Pons (tissue), 1 donor: Measurements from ENCODE around the gene ANO3.
"Not testable (repeated sequence)": the region's sequence is repeated elsewhere in the genome, so short reads cannot be mapped to it uniquely, and the experiment has no call there.

Experiments used
- DNase-seq: peaks from one replicate; pipeline ENCODE4 v3.0.0-alpha.2; 2016; ENCODE audit warnings: low spot score

The ANO3 gene

GRCh38 chr11:26626346-26626745, 294.4 kb downstream of the ANO3 start:
- no peak for DNase-seq

GRCh38 chr11:26632691-26633159, 300.8 kb downstream of the ANO3 start:
- no peak for DNase-seq

GRCh38 chr11:26643314-26643713, 311.4 kb downstream of the ANO3 start:
- not testable (repeated sequence) for DNase-seq

GRCh38 chr11:26649884-26650283, 318.0 kb downstream of the ANO3 start:
- DNase-seq: peak; percentile 80

GRCh38 chr11:26651916-26652315, 320.0 kb downstream of the ANO3 start:
- DNase-seq: no peak

- DNase-seq: no peak
These were observed 323.4 kb downstream of the ANO3 start for GRCh38 chr11:26655287-26655686.

GRCh38 chr11:26662916-26663315, 331.0 kb downstream of the ANO3 start:
- DNase-seq: no peak

DNA sequence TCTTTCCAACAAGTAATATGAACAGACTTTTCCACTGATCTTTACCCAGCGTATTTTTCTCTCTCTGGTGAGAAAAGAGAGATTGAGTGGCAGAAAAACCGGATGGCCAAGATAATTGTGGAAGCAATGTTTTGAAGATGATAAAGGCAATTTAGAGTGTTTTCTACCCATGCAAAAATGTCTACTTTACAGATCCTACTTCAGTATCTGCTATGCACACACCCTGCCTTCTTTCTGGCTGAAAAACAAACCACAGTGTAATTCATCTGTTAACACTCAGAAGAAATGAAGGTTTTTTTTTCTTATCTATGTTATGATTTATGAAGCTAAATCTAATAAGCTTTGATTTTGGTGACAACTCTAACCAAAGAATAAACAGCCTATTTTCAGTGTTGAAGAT, 333.1 kb downstream of the ANO3 start:
- no peak for DNase-seq

DNA sequence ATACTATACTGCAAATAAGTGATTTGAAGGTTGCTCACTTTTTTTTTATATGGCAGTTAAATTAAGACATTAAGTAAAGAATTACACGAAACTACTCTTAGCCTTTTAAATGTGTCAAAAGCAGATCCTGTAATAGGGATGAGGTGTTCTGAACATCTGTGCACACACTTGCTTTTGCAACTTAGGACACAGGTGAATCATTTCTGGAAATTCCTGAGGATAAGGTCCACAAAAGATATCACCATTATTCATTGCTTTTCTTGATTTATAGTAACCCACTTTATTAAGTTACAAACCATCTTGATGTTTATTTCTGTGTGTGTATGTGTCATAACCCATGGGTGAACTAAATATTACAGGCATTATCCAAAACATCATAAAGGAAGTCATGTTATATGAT, 334.0 kb downstream of the ANO3 start:
- no peak for DNase-seq

- DNase-seq: no peak
These were observed 343.5 kb downstream of the ANO3 start for GRCh38 chr11:26675233-26675928.

DNA sequence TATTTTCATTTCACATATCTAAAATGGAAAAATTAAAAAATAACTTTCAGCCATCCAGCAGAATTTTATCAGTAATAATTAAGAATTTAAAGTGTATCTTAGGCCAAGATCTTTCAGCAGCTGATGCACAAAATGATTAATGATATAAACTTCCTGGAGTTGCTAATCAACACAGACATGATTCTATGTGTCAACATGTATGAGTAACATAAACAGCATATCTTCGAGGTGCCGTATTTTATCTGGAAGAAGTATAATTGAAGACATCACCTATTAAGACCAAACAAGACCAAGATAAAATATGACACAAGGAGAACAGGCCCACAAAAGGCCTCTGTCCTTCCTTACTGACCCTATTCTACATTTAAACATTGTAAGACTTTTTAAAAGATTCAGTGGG, 344.7 kb downstream of the ANO3 start:
- DNase-seq: no peak

- no peak for DNase-seq
These were observed 345.6 kb downstream of the ANO3 start for GRCh38 chr11:26677566-26677965.

DNA sequence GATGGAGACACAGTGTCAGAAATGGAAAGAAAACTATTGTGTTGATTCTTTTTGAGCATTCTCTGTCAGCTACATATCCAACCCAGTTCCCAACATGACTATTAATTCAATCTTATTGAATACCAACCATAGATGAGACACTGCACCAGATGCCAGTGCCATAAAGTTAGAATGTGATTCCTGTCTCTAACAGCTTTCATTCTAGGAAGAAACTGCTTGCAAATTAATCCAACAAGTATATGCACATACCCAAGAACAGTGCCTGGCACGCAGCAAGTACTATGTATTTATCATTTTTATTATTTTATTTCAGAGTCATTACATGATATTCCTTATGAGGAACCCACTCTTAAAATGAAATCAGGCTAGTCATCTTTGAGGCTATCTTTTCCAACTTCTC, 355.4 kb downstream of the ANO3 start:
- no peak for DNase-seq

- no peak for DNase-seq
These were observed 356.8 kb downstream of the ANO3 start for GRCh38 chr11:26688701-26689100.

GRCh38 chr11:26696330-26696729, 364.4 kb downstream of the ANO3 start:
- no peak for DNase-seq

GRCh38 chr11:26698224-26698623, 366.3 kb downstream of the ANO3 start:
- DNase-seq: no peak

DNA sequence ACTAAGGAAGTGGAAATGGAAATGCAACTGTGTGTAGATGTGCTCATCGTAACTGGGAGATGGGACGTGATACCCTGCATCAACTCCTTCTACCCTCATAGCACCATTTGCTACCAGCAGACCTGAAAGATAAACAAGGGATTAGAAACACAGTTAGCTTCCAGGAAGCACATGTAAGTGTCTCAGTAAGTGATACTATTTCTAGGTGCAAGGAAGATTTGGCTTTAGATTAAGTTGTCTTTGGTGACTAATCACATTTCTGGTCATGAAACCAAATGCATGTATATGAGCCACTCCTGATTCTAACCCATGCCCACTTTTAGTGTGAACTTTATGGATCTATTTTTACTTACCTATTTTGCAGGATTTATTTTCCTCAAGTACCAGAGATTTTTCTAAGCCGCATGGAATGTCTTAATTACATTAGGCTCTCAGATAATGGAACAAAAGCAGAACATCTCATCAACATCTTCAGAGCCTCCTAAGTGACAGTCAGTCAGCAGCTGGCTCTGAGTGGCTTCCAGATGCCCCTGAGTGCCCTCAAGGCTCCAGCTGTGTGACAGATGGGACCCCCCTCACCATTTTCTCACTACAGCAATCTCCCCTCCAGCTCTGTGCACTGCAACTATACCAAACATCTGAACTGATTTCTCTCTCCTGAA, 368.8 kb downstream of the ANO3 start:
- DNase-seq: no peak

DNA sequence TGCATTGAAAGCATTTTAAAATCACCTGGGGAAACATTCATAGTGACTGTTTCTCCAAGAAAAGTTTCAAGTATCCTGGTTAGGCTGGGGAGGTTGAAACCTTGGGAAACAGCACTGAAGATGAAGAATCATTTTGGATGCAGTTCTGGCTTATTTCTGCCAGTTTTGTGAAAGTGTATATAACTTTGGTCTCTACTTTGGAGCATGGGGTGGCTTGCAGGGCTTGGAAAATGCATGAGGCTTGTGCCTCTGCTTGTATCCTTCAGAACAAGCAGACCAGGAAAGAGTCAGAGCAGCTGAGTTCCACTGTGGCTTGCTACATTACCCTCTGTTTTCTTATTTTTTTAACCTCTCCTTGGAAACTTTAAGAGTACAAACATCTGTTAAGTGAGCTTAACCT, 370.5 kb downstream of the ANO3 start:
- no peak for DNase-seq

DNA sequence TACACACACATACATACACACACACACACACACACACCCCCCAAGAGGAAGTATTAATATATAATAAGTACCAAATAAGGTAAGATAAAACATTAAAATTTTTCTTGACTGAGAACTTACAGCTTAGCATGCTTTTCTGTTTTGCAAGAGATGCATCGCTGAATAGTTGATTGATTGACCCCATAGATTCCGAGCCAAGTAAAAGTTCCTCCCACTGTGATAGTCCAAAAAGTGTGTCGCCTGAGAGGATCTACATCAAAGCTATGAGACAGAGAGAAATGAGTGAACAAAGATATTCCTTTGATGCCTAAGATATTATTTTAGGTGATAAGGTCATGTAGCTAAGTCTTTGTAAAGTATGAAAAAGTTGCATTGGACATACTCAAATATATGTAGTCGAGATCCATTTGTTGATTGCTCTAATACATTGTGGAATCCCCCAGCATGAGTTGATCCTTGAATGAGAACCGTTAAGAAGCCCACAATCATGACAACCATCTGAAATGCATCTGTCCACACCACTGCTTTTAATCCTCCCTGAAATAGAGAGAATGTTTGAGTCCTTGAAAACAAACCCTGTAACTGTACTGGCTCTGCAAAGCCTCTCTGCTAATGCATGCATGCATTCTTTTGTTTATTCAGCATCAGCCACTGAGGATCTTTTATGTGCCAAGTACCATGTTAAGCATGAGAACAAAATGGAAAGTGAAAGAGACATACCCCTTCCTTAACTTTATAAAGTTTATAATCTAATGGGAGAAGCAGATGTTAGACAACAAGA, 371.7 kb downstream of the ANO3 start:
- DNase-seq: peak; percentile 25

GRCh38 chr11:26704249-26704648, 372.3 kb downstream of the ANO3 start:
- no peak for DNase-seq

DNA sequence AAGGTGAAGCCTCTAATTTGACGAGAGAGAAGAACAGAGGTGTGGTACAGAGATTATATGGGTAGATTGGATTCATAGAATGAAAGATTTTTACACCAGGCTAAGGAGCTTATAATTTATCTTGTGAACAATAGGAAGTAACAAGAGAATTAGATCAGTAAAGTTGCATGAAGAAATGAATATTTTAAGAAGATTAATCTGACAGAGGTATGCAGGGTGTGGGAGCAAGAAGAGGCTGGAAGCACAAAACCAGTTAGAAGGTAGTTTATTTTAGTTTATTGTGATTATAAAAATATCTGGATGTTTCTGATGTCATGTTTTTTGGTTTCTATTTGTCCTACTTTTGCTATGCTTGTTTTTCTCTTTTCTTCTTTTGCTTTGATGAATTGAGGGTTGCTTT, 374.3 kb downstream of the ANO3 start:
- DNase-seq: no peak

DNA sequence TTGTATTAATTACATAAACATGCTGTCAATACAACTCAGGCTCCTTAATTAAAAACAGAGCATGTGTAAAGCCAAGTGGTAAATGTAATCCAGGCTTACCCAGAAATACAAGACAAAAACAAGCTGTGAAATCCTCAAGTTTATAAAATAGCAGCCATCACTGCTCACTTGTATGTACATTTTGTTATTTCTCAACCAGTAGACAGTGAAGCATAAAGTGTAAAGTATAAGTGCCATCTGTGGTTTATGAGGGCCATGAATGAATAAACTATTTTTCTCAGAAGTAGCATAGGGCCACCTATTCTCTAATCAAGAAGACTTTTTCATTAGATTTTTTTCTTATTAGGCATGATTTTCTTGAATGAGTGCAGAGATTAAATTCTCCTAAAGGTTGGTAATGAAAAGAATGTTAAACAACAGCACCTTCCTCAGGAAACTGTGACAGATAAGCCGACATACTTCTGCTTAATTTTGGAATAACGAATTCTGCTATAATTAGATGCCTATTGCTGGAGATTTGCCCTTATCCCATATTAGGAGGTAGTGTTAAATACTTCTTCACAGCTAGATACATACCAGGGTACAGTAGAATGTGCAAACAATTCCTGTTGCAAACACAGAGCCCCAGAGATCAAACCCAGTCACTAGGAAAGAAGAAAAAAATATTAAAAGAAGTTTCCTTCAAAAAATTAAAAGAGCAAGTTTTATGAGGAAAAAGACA, 377.0 kb downstream of the ANO3 start:
- DNase-seq: no peak
